Spinal cord (tissue), 10 donors: ENCODE measurements around the gene ADAR. TPM values are rescaled to one million over a fixed set of nuclear protein-coding genes. Genes with fewer than 3 reads are reported as not detected.

Experiments
- DNase-seq, 6 donors: peaks; one replicate each; pipeline versions ENCODE4 v3.0.0 to v3.0.0-alpha.2; 2013 to 2015; ENCODE audit warnings: low spot score in 6 of 6, low read depth in 4 of 6
- H3K27ac ChIP-seq: one replicate; pipeline ENCODE4 v1.5.1; 2013; ENCODE audit warnings: low read depth, low read length, control low read depth
- H3K27me3 ChIP-seq: one replicate; pipeline ENCODE4 v1.6.1; 2013; ENCODE audit warnings: low read length; ENCODE audit not compliant: control insufficient read depth, insufficient read depth
- H3K36me3 ChIP-seq: one replicate; pipeline ENCODE4 v1.6.1; 2013; ENCODE audit warnings: low read length; ENCODE audit not compliant: control insufficient read depth, insufficient read depth
- H3K4me1 ChIP-seq: one replicate; pipeline ENCODE4 v1.6.1; 2013; ENCODE audit warnings: low read length; ENCODE audit not compliant: control insufficient read depth, insufficient read depth
- H3K4me3 ChIP-seq: one replicate; pipeline ENCODE4 v1.5.1; 2013; ENCODE audit warnings: low read depth, low read length, control low read depth
- H3K9me3 ChIP-seq: one replicate; pipeline ENCODE4 v1.6.1; 2013; ENCODE audit warnings: low read length; ENCODE audit not compliant: control insufficient read depth, insufficient read depth
- WGBS: methylation state at CpG from one replicate; pipeline ENCODE4 v1.1.5; 2013; ENCODE audit warnings: missing lambda C conversion rate; ENCODE audit not compliant: insufficient coverage; 5-methylcytosine and 5-hydroxymethylcytosine counted together
- polyA plus RNA-seq, 2 donors: library from polyadenylated mRNA; unstranded; fragments of 120-200 nt; gene quantifications; one replicate each; pipeline ENCODE4 v1.2.1, GENCODE V29; 2013; ENCODE audit not compliant: insufficient read length in 2 of 2
- total RNA-seq, 2 donors: library from RNA; depleted of rRNA in 1 of 2; stranded (reverse); fragments of 120-200 nt in 1 of 2; fragments of >200 nt in 1 of 2; gene quantifications; one replicate each; pipeline versions ENCODE4 v1.2.3 to v1.2.4, GENCODE V29; 2013 to 2014
- donor health status: healthy.

Gene ADAR
- total and polyA plus RNA-seq, 4 donors: 106 to 131 (median 119) TPM

DNA sequence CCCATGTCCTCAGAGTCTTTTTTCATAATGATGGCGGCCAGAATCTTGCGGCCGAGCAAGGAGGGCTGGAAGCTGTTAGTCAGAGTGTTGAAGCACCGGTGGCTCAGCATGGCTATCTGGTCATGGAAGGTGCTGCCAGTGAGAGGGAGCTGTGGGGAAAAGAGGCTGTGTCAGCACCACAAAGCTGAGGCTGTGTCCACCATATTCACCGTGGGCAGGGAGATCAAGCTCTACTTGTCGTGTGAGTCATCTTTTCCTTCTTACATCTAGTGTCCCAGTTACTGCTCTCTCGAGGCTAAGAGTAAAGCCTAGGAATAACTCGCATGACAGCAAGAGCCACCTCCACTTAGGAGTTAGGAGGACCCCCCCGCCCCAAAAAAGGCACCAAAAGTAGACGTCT, 18.2 kb downstream of the ADAR start:
- Histone ChIP-seq H3K36me3 (peaks cover 70% of the 10 kb centered on the region), H3K27me3 (no peaks in the 10 kb centered on the region), H3K4me1 (no peaks in the 10 kb centered on the region), H3K9me3 (no peaks in the 10 kb centered on the region), H3K27ac (no peak overlapping the region), H3K4me3 (no peak overlapping the region)
- WGBS: 95% methylated on average over 5 of the region's 10 CpGs
- no peak for DNase-seq

DNA sequence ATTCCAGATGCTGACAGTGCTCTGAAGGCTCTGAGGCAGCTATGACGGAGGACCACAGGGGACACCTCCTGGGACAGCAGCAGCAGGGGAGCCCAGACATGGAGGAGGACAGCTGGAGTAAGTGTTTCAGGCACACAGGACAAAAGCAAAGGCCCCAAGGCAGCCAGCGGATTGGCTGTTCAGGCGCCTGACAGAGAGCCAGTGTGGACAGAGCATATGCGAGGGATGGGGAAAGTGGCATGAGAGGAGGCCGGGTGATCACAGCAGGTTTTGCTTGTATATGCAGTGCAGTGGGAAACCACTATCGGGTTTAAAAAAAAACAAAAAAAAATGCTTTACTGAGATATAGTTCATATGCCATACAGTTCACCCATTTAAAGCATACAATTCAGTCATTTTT, 21.3 kb downstream of the ADAR start:
- no peak overlapping the region for H3K4me3 ChIP-seq
- no peak overlapping the region for H3K27ac ChIP-seq
- no peak for DNase-seq
- H3K36me3 ChIP-seq: peaks cover 79% of the 10 kb centered on the region
- H3K27me3 ChIP-seq: no peaks in the 10 kb centered on the region
- no peaks in the 10 kb centered on the region for H3K9me3 ChIP-seq
- no peaks in the 10 kb centered on the region for H3K4me1 ChIP-seq
- 93% methylated on average over 5 of the region's 6 CpGs for WGBS

DNA sequence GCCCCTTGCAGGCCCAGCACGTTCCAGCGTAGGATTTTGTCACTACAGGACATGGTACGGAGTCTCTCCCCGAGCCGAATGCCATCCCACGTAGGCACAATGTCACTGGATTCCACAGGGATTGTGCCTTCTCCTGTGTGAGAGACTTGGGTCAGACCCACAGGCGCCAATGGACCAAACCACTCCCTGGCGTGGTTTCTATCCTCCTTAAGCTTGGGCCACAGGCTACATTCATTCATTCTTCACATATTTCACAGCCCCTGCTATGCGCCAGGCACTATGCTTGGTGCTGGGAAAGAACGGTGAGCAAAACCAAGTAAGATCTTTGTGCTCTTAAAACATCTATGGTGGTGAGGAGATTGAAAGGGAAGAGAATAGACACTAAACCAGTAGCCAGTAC, 21.8 kb downstream of the ADAR start:
- no peak overlapping the region for H3K27ac ChIP-seq
- H3K36me3 ChIP-seq: peaks cover 80% of the 10 kb centered on the region
- 86% methylated on average over 8 of the region's 10 CpGs for WGBS
- no peaks in the 10 kb centered on the region for H3K9me3 ChIP-seq
- H3K4me3 ChIP-seq: no peak overlapping the region
- no peak for DNase-seq
- no peaks in the 10 kb centered on the region for H3K27me3 ChIP-seq
- no peaks in the 10 kb centered on the region for H3K4me1 ChIP-seq

DNA sequence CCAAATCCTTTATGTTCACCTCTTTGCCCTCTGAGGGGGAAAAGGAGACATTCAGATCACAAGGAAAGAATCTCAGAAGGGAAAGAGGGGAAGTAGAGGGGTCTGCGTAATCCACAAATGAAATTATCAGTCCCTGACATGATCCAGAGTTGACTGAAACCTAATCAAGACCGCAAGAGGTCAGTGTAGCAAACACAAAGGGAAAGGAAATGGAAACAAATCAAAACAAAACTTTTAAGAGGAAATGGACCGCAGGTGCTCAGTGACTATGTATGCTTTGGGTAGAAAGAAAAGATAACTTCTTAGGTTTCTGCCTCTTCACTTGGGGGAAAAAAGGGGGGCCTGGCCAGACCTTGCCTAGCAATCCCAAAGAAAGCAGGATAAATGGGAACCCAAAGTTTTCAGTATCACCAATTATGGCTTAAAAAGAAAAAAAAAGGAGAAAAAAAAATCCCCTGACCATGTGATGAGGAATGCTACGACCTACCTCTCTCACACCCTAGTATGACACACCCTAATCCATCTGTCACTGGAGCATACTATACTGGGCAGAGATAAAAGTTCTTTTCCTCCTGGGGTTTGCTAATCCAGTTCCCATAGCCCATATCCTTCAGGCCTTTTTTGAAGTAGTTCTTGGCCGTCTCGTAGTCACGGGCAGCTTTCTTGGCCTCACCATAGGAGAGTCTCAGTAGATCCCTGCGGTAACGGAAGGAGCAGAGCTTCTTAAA, 23.6 kb downstream of the ADAR start:
- H3K27ac ChIP-seq: no peak overlapping the region
- H3K36me3 ChIP-seq: peaks cover 87% of the 10 kb centered on the region
- H3K4me1 ChIP-seq: no peaks in the 10 kb centered on the region
- DNase-seq: no peak
- no peaks in the 10 kb centered on the region for H3K27me3 ChIP-seq
- no peak overlapping the region for H3K4me3 ChIP-seq
- H3K9me3 ChIP-seq: no peaks in the 10 kb centered on the region
- 100% methylated on average over 1 of the region's 9 CpGs for WGBS

DNA sequence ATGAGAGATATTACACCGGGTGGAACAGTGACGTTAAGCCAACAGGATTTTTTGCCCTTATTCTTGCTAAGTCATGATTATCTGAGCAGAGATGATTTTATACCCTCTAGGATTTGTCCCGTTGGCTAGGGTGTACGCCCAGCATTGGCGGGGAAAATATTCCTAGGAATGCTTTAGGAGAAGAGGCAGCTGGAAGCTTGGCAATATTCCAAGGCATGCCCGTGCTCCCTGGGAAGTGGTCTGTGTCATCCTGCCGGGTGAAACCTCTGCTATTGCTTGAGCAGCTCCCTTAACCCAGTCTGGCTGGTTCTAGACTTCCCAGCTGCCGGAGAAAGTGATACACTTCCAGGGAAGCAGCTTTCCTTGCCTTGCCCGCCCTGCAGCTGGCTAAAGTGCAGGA, 24.2 kb downstream of the ADAR start:
- no peaks in the 10 kb centered on the region for H3K9me3 ChIP-seq
- no peak overlapping the region for H3K27ac ChIP-seq
- H3K36me3 ChIP-seq: peaks cover 85% of the 10 kb centered on the region
- no peaks in the 10 kb centered on the region for H3K4me1 ChIP-seq
- DNase-seq: peak in 1 of 6 donors; percentile 40
- no peak overlapping the region for H3K4me3 ChIP-seq
- no peaks in the 10 kb centered on the region for H3K27me3 ChIP-seq
- WGBS: 51% methylated on average over 7 of the region's 9 CpGs

DNA sequence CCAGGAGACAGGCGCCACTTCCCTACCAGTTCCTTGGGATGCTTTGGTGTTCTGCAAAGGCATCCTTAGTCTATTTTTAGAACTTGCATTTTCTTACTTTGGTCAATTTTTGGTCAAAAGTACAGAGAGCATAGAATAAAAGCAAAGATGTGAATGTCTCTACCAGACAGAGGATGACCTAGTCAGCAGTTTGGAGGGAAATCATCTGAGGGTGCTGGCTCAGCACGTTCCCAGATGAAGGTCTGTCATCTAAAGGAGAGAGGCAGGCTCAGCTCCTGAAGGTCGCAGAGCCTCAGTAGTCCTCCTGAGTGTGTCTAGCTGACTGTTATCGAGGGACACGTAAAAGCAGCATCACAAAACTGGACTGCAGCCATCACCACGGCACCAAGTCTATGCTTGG, 25.1 kb downstream of the ADAR start:
- peak in 1 of 6 donors; percentile 20 for DNase-seq
- peaks cover 87% of the 10 kb centered on the region for H3K36me3 ChIP-seq
- 86% methylated on average over 5 of the region's 6 CpGs for WGBS

DNA sequence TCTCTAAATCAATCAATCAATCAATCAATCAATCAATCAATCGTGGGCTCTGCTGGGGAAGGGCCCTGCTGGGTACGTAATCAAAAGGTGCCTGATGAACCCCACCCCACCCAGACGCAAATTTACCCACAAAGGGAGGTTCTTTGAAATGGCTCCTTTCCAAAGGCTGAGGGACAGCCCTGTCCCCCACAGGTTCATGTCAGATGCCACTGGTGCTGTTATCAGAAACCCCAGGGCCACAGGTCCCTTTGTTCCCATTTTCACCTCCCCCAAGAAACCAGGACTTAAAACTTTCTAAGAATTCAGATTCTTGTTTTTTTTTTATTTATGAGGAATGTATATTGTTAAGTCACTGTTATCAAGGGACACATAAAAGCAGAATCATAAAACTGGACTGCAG, 26.2 kb downstream of the ADAR start:
- Histone ChIP-seq H3K9me3 (no peaks in the 10 kb centered on the region), H3K27ac (no peak overlapping the region), H3K27me3 (no peaks in the 10 kb centered on the region), H3K4me1 (no peaks in the 10 kb centered on the region), H3K4me3 (no peak overlapping the region), H3K36me3 (peaks cover 90% of the 10 kb centered on the region)
- no peak for DNase-seq
- WGBS: 100% methylated on average over 2 of the region's 3 CpGs

More for the DNA sequence above, 25.1 kb downstream of the ADAR start:
- Histone ChIP-seq H3K9me3 (no peaks in the 10 kb centered on the region), H3K27ac (no peak overlapping the region), H3K4me1 (no peaks in the 10 kb centered on the region), H3K4me3 (no peak overlapping the region), H3K27me3 (no peaks in the 10 kb centered on the region)

DNA sequence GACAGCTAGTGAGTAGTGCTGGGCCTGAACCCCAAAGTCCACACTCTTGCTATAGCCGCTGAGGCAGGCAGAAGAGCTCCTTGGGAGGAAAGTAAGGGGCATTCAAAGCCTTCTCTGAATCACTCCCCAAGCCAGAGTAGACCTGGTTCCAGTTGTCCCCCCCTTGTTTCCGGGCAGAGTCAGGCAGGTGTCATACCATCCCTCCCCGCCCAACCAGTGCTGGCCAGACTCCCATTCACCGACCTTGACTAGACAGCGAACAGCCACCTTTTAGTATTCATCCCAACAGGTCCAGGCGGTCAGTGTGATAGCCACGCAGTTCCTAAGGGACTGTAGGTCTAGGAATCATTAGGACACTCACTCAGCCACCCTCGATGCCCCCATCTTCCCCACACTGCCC, 28.6 kb downstream of the ADAR start:
- Histone ChIP-seq H3K36me3 (peaks cover 82% of the 10 kb centered on the region), H3K27me3 (no peaks in the 10 kb centered on the region), H3K27ac (no peak overlapping the region), H3K4me1 (peaks cover 5% of the 10 kb centered on the region), H3K4me3 (no peak overlapping the region), H3K9me3 (no peaks in the 10 kb centered on the region)
- 84% methylated on average over 8 of the region's 8 CpGs for WGBS
- no peak for DNase-seq

DNA sequence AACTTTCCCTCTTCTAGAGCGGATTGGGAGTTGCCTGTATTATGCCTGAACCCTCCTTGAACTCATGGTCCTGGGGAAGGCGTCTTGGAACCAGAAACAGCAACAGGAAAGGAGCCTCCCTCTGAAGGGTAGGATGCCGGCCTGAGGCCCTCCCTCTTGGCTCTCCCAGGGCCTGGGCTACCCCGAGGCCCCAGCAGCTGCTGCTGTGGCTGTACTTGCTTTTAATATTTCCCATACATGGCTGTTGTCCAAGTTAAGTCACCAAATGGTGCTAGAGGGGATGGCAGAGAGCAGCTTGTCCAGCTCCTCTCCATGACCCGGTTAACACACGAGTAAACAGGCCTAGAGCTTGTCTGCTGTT, 29.9 kb downstream of the ADAR start:
- H3K9me3 ChIP-seq: no peaks in the 10 kb centered on the region
- no peak for DNase-seq
- no peak overlapping the region for H3K4me3 ChIP-seq
- H3K27me3 ChIP-seq: no peaks in the 10 kb centered on the region
- H3K4me1 ChIP-seq: peaks cover 6% of the 10 kb centered on the region
- WGBS: 70% methylated on average over 5 of the region's 6 CpGs
- H3K27ac ChIP-seq: no peak overlapping the region
- H3K36me3 ChIP-seq: peaks cover 75% of the 10 kb centered on the region

DNA sequence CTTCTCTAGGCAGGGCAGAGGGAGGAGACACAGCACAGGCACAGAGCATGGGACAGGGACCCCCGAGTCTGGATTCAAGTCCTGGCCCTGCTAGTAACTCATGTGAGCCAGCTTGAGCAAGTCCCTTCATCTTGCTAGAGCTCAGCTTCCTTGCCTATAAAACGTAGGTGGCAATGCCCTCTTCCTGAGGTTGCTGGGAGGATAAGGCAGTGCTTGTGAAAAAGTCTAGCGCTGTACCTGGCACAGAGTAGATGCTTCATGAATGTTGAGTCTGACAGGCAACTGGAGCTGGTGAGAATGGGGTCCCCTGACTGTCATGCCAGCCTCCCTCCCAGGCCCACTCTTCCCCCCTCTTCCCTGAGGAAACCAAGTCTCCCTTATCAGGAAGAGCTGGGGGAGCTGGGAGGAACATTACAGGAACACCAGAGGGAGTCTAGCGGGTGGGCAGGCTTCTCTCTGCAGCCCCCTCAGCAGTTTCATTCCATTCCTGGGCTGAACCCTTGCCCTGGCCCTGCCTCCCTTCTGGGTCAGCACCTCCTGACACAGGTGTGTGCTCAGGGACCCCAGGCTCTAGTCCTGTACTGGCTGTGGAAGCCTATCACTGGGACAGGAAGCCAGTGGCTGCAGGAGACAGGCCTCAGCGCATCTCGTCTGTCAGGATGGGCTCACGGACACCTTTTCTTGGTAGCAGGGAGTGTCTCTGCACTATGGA, 30.5 kb downstream of the ADAR start:
- Histone ChIP-seq H3K27me3 (no peaks in the 10 kb centered on the region), H3K4me3 (no peak overlapping the region), H3K4me1 (peaks cover 10% of the 10 kb centered on the region), H3K9me3 (no peaks in the 10 kb centered on the region), H3K36me3 (peaks cover 75% of the 10 kb centered on the region), H3K27ac (no peak overlapping the region)
- 84% methylated on average over 7 of the region's 7 CpGs for WGBS
- DNase-seq: no peak
